HT-29 (cell line): ENCODE results near the gene HMGCL. TPM values are rescaled to one million over a fixed set of nuclear protein-coding genes. Genes with fewer than 3 reads are reported as not detected.

Source experiments
- DNase-seq: peaks from one replicate; pipeline ENCODE4 v3.0.0-alpha.2; 2015; ENCODE audit warnings: low spot score
- total RNA-seq: library from RNA; depleted of rRNA; stranded (reverse); fragments of >200 nt; shearing (Covaris generic); gene quantifications from 2 replicates; pipeline ENCODE4 v1.2.3, GENCODE V29; 2014; rRNA removed

Gene HMGCL
- total RNA-seq, 1 experiment from 2014 or later, result 37.4 TPM

DNA sequence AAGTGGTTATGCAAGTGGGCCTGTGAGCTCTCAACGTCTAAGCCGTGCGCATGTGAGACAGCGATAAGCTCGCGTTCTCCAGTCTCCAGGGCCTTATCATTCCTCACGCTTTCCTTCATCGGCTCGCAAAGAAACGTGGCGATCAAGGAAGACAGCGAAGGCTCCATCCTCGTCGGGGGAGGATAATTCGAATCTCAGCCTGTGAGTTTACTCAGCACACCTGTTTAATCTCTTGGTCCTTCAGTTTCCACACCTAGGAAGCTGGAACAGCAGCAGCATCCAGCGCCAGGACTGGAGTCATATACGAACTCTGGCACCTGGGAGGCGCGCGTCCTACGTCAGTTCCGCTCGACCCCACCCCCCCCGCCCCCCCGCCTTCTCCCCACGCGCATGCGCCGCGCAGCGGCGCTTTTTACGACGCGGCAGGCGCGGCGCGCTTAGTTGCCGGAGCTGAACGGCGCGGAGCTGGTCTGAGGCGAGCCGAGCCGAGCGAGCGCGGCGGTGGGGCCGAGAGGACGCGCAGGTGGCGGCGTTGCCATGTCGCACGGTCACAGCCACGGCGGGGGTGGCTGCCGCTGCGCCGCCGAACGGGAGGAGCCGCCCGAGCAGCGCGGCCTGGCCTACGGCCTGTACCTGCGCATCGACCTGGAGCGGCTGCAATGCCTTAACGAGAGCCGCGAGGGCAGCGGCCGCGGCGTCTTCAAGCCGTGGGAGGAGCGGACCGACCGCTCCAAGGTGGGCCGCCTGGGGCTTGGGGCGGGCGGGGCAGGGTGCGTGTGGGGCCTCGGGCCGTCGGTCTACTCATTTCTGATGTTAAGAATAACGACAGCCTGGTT is 47.0 kb downstream of the HMGCL start, which contains the start of gene PITHD1:
PITHD1 (plus strand) TSS at position 440 of the 836 bp plus-strand sequence; CDS start at position 538, 98 bp downstream.
- peak; percentile 94 for DNase-seq

DNA sequence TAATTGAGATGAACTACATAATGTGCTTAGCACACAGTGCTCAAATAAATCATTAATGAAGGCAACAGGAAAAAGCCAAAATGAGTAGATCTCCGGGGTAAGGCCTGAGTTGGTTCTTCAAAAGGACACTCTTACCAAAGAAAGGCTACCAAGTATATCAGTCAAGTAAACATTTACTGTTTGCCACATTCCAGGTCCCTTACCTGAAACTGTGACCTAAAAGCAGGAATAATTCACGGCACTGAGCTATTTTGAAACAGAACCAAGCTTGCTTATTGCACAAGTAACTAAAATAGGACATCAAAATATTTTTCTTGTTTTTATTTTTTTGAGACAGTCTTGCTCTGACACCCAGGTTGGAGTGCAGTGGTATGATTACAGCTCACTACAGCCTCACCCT is 49.0 kb downstream of the HMGCL start:
- no peak for DNase-seq

DNA sequence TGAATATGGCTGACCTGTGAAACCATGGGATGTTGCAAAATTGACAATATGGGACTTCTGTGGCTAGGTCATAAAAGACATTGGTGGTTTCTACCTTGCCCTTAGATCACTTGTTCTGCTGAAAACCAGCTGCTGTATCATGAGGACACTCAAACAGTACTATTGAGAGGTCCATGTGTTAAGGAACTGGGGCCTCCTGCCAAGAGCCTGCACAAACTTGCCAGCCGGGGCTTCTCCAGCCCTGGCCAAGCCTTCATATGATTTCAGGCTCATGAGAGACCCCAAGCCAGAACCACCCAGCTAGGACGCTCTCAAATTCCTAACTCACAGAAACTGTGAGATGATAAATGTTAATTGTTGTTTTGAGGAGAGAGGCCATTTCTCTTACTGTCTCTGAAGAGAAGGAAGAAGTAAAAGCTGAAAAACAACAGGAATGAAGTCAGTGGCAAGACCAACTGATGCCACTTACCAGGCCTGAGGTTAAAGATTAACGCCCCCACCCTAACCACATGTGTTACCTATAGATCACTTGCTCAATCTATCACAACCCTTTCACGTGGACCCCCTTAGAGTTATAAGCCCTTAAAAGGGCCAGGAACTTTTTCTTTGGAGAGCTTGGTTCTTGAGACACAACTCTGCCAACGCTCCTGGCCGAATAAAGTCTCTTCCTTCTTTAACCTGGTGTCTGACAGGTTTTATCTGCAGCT is 50.9 kb downstream of the HMGCL start:
- DNase-seq, result no peak

DNA sequence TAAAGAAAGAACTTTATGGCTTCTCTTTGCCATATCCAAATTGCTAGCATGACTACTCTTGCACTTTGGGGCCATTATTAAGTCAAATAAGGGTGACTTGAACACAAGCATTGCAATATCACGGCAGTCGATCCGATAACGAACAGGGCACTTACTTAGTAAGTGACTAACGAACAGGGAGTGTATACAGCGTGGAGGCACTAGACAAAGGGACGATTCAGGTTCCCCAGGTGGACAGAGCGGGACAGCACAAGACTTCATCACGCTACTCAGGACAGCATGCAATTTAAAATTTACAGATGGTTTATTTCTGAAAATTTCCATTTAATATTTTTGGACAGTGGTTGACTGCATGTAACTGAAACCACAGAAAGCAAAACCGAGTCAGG is 52.4 kb downstream of the HMGCL start:
- no peak for DNase-seq

DNA sequence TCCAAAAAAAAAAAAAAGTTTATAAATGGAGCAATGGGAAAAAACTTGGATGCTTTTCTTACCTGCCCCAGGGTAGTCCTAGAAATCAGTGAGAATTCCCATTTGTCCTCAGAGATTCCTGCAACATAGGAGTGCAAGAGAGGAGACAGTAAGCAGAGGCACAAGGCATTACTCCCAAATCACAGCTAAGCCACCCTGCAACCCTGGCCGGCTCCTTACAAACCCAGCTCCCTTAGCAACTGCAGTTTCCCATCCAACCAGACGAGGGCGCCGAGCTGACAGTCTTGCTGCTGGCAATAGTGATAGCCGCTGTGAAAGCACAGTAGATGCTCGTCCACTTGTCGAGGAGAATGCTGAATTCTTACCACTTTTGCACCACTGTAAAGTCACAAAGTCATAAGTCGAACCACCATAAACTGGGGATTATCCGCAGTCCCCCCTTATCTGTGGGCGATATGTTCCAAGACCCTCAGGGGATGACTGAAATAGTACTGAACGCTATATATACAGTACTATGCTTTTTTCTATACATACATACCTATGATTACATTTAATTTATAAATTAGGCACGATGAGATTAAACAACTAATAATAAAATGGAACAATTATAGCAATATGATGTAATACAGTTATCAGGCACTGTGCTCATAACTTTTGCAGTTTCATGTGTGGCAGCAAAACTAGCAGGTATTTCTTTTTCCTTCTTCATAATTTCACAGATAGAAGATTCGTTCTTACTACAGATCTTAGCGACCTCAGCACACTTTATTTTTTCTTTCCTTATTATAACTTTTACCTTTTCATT is 53.0 kb downstream of the HMGCL start:
- DNase-seq, result peak; percentile 95

DNA sequence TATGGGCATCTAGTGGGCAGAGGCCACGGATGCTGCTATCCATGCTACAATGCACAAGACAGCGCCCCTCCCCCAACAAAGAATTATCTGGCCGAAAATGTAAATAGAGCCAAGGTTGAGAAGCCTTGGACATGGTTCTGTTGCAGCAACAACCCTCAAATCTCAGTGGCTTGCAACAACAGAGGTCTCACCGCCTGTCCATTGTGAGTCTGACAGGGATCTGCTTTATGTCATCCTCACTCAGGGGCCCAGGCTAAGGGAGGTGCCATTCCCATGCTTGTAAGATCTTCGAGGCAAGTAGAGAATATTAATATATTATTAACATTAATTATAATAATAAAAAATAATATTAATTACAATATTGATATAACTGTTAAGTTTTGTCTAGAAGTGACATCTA is 56.5 kb downstream of the HMGCL start:
- no peak for DNase-seq

DNA sequence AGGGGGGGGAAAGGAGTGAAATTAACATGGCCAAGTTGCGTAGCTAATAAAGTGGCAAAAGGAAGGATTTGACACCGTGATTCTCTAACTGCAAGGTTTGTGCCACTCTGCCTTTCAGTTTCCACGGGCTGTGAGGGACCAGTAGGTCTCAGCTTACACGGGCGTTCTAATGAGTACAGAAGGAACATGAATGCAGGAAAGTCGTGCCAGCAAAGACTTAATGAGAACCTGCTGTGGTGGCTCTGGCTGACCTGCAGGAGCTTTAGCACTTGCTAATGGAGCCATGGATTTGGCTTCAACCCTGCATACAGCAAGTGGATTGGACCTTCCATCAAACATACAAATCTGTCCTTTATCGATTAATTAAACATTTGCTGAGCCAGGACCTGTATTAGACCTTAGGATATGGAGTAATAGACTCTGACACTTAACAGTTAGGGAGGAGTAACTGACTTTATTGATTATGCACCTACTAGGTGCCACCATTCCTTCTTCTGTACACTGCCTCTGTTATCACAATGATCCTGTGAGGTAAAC is 62.1 kb downstream of the HMGCL start:
- no peak for DNase-seq

DNA sequence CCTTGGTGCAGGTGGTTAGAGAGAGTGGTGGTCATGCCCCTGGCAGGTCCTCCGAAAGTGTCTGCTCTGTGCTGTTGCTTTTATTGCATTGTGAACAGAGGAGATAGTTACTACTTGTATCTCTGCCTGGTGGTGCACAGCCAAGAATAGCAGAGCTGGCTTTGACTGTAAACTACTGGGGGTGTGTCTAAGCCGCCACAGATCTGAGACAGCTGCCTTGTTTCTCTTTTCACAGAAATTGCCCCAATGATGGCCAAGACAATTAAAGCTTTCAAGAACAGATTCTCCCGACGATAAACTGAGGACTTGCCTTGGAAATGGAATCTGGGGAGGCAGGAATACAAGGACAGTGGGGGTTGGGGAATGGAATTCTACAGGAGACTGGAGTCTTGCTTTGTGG is 66.0 kb downstream of the HMGCL start:
- DNase-seq, result no peak

DNA sequence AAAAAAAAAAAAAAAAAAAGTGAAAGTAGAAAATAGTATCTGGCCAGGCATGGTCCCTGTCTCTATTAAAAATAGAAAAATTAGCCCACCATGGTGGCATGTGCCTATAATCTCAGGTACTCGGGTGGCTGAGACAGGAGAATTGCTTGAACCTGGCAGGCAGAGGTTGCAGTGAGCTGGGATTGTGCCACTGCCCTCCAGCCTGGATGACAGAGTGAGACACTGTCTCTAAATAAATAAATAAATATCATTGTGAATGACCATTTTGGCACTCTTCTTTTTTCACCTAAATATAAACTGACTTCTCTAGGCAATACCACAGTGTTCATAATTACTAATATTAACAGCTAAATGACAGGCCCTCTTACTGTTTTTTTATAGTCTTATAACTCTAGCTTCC is 67.4 kb downstream of the HMGCL start:
- DNase-seq, result no peak

DNA sequence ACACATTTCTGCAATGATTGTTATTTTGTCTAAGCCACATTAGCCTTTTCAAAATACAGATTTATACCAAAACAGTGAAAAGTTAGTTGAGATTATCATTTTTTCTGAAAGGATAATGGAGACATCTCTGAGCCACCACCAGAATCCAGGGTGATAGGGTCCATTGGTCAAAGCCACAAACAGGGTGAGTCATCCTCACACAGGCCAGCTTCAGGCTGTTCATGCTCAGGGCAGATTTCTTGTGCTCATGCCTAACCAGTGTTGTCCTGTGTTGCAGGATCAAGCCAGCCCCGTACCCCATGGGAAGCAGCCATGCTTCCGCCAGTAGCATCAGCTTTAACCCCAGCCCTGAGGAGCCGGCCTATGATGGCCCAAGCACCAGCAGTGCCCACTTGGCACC is 68.6 kb downstream of the HMGCL start:
- DNase-seq, result no peak

DNA sequence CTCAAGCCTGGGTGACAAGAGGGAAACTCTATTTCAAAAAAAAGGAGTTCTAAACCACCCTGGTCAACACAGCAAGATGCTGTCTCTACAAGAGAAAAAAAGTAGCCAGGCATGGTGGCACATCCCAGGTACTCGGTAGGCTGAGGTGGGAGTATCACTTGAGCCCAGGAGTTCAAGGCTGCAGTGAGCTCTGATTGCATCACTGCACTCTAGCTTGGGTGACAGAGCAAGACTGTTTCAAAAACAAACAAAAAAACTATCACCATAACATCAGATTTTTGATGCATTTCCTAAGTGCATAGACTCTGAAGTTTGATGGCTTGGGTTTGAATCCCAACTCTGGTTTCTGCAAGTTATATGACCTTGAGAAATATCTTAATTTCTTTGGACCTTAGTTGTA is 72.3 kb downstream of the HMGCL start:
- no peak for DNase-seq

Other genes with a start within 250 kb of the HMGCL start
- 1,290 and 1,388 TPM in 2 replicates for gene RPL11, start 133.6 kb downstream of the HMGCL start, total RNA-seq
- gene ELOA, start 82.0 kb downstream of the HMGCL start, total RNA-seq, result 32.9 and 36.8 TPM in 2 replicates
- gene PITHD1, start 47.0 kb downstream of the HMGCL start, total RNA-seq, result 103 TPM in 2 replicates
- gene LYPLA2, start 34.3 kb downstream of the HMGCL start, total RNA-seq, result 299 and 311 TPM in 2 replicates
- gene GALE, start 24.7 kb downstream of the HMGCL start, total RNA-seq, result 252 and 273 TPM in 2 replicates
- gene FUCA1, start 42.9 kb upstream of the HMGCL start, total RNA-seq, result 39.2 and 42.7 TPM in 2 replicates
- gene CNR2, start 87.9 kb upstream of the HMGCL start, total RNA-seq, result not detected in 2 replicates
- gene PNRC2, start 134.4 kb upstream of the HMGCL start, total RNA-seq, result 56.4 and 74.5 TPM in 2 replicates
- 140 and 147 TPM in 2 replicates for gene SRSF10, start 154.9 kb upstream of the HMGCL start, total RNA-seq